DND-41 (cell line): ENCODE results near the gene MTOR.

Experiments used
- ATAC-seq: fragments of 200-7000 bp; cut with Tn5 transposase; 3 replicates; pipeline ENCODE4 v1.9.1; 2021; ENCODE audit warnings: low read depth; ENCODE audit not compliant: insufficient read depth
- DNase-seq: peaks from one replicate; pipeline ENCODE4 v3.0.0-alpha.2; 2020
- H2AFZ ChIP-seq: 2 replicates; pipeline ENCODE4 v1.6.0; 2012; ENCODE audit warnings: low read depth, low read length
- H3K27ac ChIP-seq: 2 replicates; pipeline ENCODE4 v1.5.1; 2012; ENCODE audit warnings: low read length, inconsistent platforms
- H3K27me3 ChIP-seq: fragments of 200-600 bp; sonication (generic); 2 replicates; pipeline ENCODE4 v1.6.0; 2012; ENCODE audit warnings: low read length, mild to moderate bottlenecking, inconsistent platforms; ENCODE audit not compliant: insufficient read depth, poor library complexity
- H3K36me3 ChIP-seq: 2 replicates; pipeline ENCODE4 v1.5.1; 2012; ENCODE audit warnings: low read length, inconsistent platforms; ENCODE audit not compliant: insufficient read depth
- H3K4me1 ChIP-seq: 2 replicates; pipeline ENCODE4 v1.5.1; 2012; ENCODE audit warnings: mild to moderate bottlenecking, low read length; ENCODE audit not compliant: insufficient read depth
- H3K4me2 ChIP-seq: 2 replicates; pipeline ENCODE4 v1.6.0; 2012; ENCODE audit warnings: mild to moderate bottlenecking, moderate library complexity, low read length, inconsistent platforms; ENCODE audit not compliant: insufficient read depth
- H3K4me3 ChIP-seq, 2 experiments: fragments of 200-600 bp in 1 of 2; shearing (Covaris generic) in 1 of 2; 2 replicates each; pipeline ENCODE4 v1.5.1; 2012 to 2016; ENCODE audit warnings: inconsistent platforms in 2 of 2, low read length in 2 of 2, mild to moderate bottlenecking in 2 of 2, low read depth in 1 of 2, moderate library complexity in 1 of 2
- H3K79me2 ChIP-seq: 2 replicates; pipeline ENCODE4 v1.6.0; 2012; ENCODE audit warnings: low read length, inconsistent platforms; ENCODE audit not compliant: insufficient read depth
- H3K9ac ChIP-seq: 2 replicates; pipeline ENCODE4 v1.6.0; 2012; ENCODE audit warnings: low read depth, mild to moderate bottlenecking, inconsistent platforms, low read length, moderate library complexity
- H3K9me3 ChIP-seq: 2 replicates; pipeline ENCODE4 v1.5.1; 2012; ENCODE audit warnings: low read length, moderate library complexity, mild to moderate bottlenecking, inconsistent platforms; ENCODE audit not compliant: insufficient read depth, severe bottlenecking
- H4K20me1 ChIP-seq: 2 replicates; pipeline ENCODE4 v1.6.0; 2012; ENCODE audit warnings: low read length; ENCODE audit not compliant: insufficient read depth
- CTCF ChIP-seq: IDR thresholded peaks from 2 replicates; pipeline ENCODE4 v1.5.1; 2012; ENCODE audit warnings: borderline replicate concordance, low read length, moderate library complexity, mild to moderate bottlenecking; ENCODE audit not compliant: poor library complexity, severe bottlenecking; ENCODE audit errors: extremely low read depth
- EZH2 ChIP-seq: IDR thresholded peaks from 3 replicates; pipeline ENCODE4 v1.6.1; 2012; ENCODE audit warnings: borderline replicate concordance, low read depth, mild to moderate bottlenecking, moderate library complexity, low read length, inconsistent platforms; ENCODE audit not compliant: severe bottlenecking

MTOR gene

GRCh38 chr1:11142618-11143391 lies 119.5 kb downstream of the MTOR start:
- ATAC-seq = no peak

GRCh38 chr1:11138952-11139351 lies 123.4 kb downstream of the MTOR start:
- no peak overlapping the region for H2AFZ ChIP-seq
- no peaks in the 10 kb centered on the region for H4K20me1 ChIP-seq
- no peaks in the 10 kb centered on the region for H3K9me3 ChIP-seq
- H3K4me1 ChIP-seq = no peaks in the 10 kb centered on the region
- no peaks in the 10 kb centered on the region for H3K27me3 ChIP-seq
- H3K9ac ChIP-seq = no peak overlapping the region
- H3K79me2 ChIP-seq = no peaks in the 10 kb centered on the region
- no peak for ATAC-seq
- H3K4me3 ChIP-seq = no peak overlapping the region
- H3K27ac ChIP-seq = no peak overlapping the region; the same call in 1 of the 2 replicates
- peaks cover 74% of the 10 kb centered on the region for H3K36me3 ChIP-seq
- no peak overlapping the region for H3K4me2 ChIP-seq
- no peak for TF ChIP-seq CTCF
- no peak for DNase-seq

More at GRCh38 chr1:11142618-11143391, 119.5 kb downstream of the MTOR start:
- H3K79me2 ChIP-seq = no peaks in the 10 kb centered on the region
- H3K9me3 ChIP-seq = no peaks in the 10 kb centered on the region
- no peak overlapping the region for H3K9ac ChIP-seq
- no peaks in the 10 kb centered on the region for H3K4me1 ChIP-seq
- no peaks in the 10 kb centered on the region for H3K27me3 ChIP-seq
- no peak overlapping the region for H3K4me2 ChIP-seq
- no peak overlapping the region for H3K4me3 ChIP-seq
- no peak for DNase-seq
- no peaks in the 10 kb centered on the region for H4K20me1 ChIP-seq
- no peak overlapping the region for H3K27ac ChIP-seq
- H3K36me3 ChIP-seq = peaks cover 85% of the 10 kb centered on the region
- no peak for TF ChIP-seq CTCF
- no peak for TF ChIP-seq EZH2
- H2AFZ ChIP-seq = no peak overlapping the region

GRCh38 chr1:11138029-11138428 lies 124.3 kb downstream of the MTOR start:
- H3K36me3 ChIP-seq = peaks cover 76% of the 10 kb centered on the region
- H4K20me1 ChIP-seq = no peaks in the 10 kb centered on the region
- no peak overlapping the region for H3K9ac ChIP-seq
- H3K4me3 ChIP-seq = no peak overlapping the region
- DNase-seq (no peak), ATAC-seq (no peak)
- no peaks in the 10 kb centered on the region for H3K27me3 ChIP-seq
- H3K9me3 ChIP-seq = no peaks in the 10 kb centered on the region
- no peak overlapping the region for H3K4me2 ChIP-seq
- no peak overlapping the region for H3K27ac ChIP-seq
- TF ChIP-seq EZH2 = no peak
- H3K79me2 ChIP-seq = no peaks in the 10 kb centered on the region
- H3K4me1 ChIP-seq = no peaks in the 10 kb centered on the region
- no peak overlapping the region for H2AFZ ChIP-seq

- Histone ChIP-seq H3K36me3 (peaks cover 83% of the 10 kb centered on the region), H3K4me3 (no peak overlapping the region), H3K9ac (no peak overlapping the region), H2AFZ (no peak overlapping the region), H3K27ac (no peak overlapping the region), H3K27me3 (no peaks in the 10 kb centered on the region), H3K9me3 (no peaks in the 10 kb centered on the region), H3K79me2 (no peaks in the 10 kb centered on the region), H3K4me2 (no peak overlapping the region), H3K4me1 (no peaks in the 10 kb centered on the region), H4K20me1 (no peaks in the 10 kb centered on the region)
- DNase-seq (no peak), ATAC-seq (no peak)
- TF ChIP-seq EZH2 (no peak), CTCF (no peak)
These were observed 127.5 kb downstream of the MTOR start for GRCh38 chr1:11134898-11135266.
